Activated gamma-delta T cell treated with Interleukin-2 at 50 U/mL for 16 hours (primary cell): ENCODE results near the gene CCDC6.
"Not testable (repeated sequence)": the region's sequence is repeated elsewhere in the genome, so short reads cannot be mapped to it uniquely, and the experiment has no call there.

Source experiments
- DNase-seq: peaks from one replicate; pipeline ENCODE4 v3.0.0-alpha.2; 2020

CCDC6 gene

GRCh38 chr10:59750155-59750945 is 156.0 kb downstream of the CCDC6 start:
- no peak for DNase-seq

- DNase-seq, result no peak
These were observed 157.5 kb downstream of the CCDC6 start for GRCh38 chr10:59748834-59749233.

GRCh38 chr10:59745163-59745650 is 161.1 kb downstream of the CCDC6 start:
- no peak for DNase-seq

GRCh38 chr10:59744762-59745161 is 161.6 kb downstream of the CCDC6 start:
- DNase-seq, result not testable (repeated sequence)

GRCh38 chr10:59744156-59744555 is 162.2 kb downstream of the CCDC6 start:
- not testable (repeated sequence) for DNase-seq

GRCh38 chr10:59741583-59741982 is 164.8 kb downstream of the CCDC6 start:
- DNase-seq, result no peak

GRCh38 chr10:59741048-59741447 is 165.3 kb downstream of the CCDC6 start:
- DNase-seq, result no peak
